BJ (cell line): ENCODE measurements around the gene RPSA. TPM values are rescaled to one million over a fixed set of nuclear protein-coding genes. Genes with fewer than 3 reads are reported as not detected.
"Not testable (repeated sequence)": the region's sequence is repeated elsewhere in the genome, so short reads cannot be mapped to it uniquely, and the experiment has no call there.

Experiments used
- CTCF ChIA-PET: fragments of 350-600 bp; formaldehyde crosslinking; extraction: SDS; loops from one replicate; lab custom pipeline; 2021; ENCODE audit warnings: antibody characterized with exemption, inconsistent platforms; lab: Yijun Ruan, JAX
- POLR2A ChIA-PET: fragments of 300-600 bp; sonication (Branson Sonifier 250); formaldehyde crosslinking; extraction: SDS; loops from one replicate; lab custom pipeline; 2021; ENCODE audit warnings: antibody characterized with exemption; lab: Charles Lee
- DNase-seq: peaks from one replicate; pipeline ENCODE4 v3.0.0-alpha.2; 2011; ENCODE audit warnings: low read depth
- H3K27me3 ChIP-seq: 2 replicates; pipeline ENCODE4 v1.6.0; 2011; ENCODE audit warnings: low read length; ENCODE audit not compliant: control insufficient read depth, insufficient read depth
- H3K36me3 ChIP-seq: 2 replicates; pipeline ENCODE4 v1.5.1; 2011; ENCODE audit warnings: low read length; ENCODE audit not compliant: control insufficient read depth, insufficient read depth
- H3K4me3 ChIP-seq: 2 replicates; pipeline ENCODE4 v1.5.1; 2011; ENCODE audit warnings: low read depth, mild to moderate bottlenecking, control low read depth, low read length
- polyA plus RNA-seq: library from polyadenylated mRNA; depleted of rRNA; stranded (reverse); fragments of >200 nt; gene quantifications from 2 replicates; pipeline ENCODE4 v1.2.3, GENCODE V29; 2011
- TF ChIP-seq, protein P1 (sequence below): IDR thresholded peaks from 2 replicates; pipeline ENCODE4 v1.5.1; 2011; ENCODE audit warnings: low read depth, mild to moderate bottlenecking, control low read depth, inconsistent platforms, low read length, moderate library complexity; ENCODE audit not compliant: insufficient read depth

The RPSA gene
- polyA plus RNA-seq, 1 experiment: 4,053 TPM

DNA sequence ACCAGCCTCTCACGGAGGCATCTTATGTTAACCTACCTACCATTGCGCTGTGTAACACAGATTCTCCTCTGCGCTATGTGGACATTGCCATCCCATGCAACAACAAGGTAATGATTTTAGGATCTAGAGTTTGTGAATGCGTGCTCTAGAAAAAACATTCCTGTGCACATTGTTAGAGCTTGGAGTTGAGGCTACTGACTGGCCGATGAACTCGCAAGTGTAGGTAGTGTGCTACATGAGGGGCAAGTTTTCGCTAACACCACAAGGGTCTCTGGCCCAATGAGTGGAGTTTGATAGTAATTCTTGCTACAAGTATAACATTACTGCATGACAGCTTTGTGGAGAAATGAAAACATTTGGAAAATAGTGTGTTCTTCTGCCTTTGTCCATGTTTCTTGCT, 4.4 kb downstream of the RPSA start:
- H3K36me3 ChIP-seq: peaks cover 23% of the 10 kb centered on the region

DNA sequence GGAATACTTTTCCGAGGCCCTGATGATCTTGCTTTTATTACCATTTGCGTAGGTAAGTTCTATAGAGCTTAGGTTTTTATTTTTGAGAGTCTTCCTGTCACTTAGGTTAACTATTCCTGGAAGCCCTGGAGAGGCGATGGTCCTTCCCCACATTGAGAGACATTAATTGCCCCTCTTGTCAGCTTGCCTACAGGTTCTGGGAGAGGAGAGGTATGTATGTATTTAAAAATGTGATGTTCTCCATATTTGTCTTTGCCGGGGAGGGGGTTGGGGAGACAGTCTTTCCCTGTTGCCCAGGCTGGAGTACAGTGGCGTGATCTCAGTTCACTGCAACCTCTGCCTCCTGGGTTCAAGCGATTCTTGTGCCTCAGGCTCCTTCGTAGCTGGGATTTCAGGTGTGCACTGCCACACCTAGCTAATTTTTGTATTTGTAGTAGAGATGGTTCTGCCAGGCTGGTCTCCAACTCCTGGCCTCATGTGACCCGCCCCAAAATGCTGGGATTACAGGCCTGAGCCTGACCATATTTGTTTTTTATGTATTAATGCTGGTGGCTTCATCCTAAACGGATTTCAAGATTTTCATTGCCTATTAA, 6.2 kb downstream of the RPSA start:
- ChIA-PET CTCF (interaction anchor here (3.7 kb wide), 1 partner anchor 86 kb away, joined by 17 read pairs; no protein-coding TSS in a partner anchor), POLR2A (no interaction called here)
- H3K4me3 ChIP-seq: no peak overlapping the region
- DNase-seq: no peak
- no peaks in the 10 kb centered on the region for H3K27me3 ChIP-seq
- peaks cover 23% of the 10 kb centered on the region for H3K36me3 ChIP-seq
- TF ChIP-seq, protein P1, sequence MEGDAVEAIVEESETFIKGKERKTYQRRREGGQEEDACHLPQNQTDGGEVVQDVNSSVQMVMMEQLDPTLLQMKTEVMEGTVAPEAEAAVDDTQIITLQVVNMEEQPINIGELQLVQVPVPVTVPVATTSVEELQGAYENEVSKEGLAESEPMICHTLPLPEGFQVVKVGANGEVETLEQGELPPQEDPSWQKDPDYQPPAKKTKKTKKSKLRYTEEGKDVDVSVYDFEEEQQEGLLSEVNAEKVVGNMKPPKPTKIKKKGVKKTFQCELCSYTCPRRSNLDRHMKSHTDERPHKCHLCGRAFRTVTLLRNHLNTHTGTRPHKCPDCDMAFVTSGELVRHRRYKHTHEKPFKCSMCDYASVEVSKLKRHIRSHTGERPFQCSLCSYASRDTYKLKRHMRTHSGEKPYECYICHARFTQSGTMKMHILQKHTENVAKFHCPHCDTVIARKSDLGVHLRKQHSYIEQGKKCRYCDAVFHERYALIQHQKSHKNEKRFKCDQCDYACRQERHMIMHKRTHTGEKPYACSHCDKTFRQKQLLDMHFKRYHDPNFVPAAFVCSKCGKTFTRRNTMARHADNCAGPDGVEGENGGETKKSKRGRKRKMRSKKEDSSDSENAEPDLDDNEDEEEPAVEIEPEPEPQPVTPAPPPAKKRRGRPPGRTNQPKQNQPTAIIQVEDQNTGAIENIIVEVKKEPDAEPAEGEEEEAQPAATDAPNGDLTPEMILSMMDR: no peak

More for the DNA sequence above, 4.4 kb downstream of the RPSA start:
- ChIA-PET CTCF (no interaction called here), POLR2A (no interaction called here)
- Histone ChIP-seq H3K4me3 (no peak overlapping the region), H3K27me3 (no peaks in the 10 kb centered on the region)
- TF ChIP-seq, protein P1: no peak
- no peak for DNase-seq

GRCh38 chr3:39413691-39414420, 7.3 kb downstream of the RPSA start:
- Histone ChIP-seq H3K36me3 (peaks cover 21% of the 10 kb centered on the region), H3K4me3 (no peak overlapping the region), H3K27me3 (no peaks in the 10 kb centered on the region)
- CTCF ChIA-PET: interaction anchor here (0.9 to 4.3 kb wide), 4 partner anchors 13 to 85 kb away, joined by 3 to 20 read pairs (median 10); no protein-coding TSS in a partner anchor
- TF ChIP-seq, protein P1: no peak
- POLR2A ChIA-PET: no interaction called here
- no peak for DNase-seq

DNA sequence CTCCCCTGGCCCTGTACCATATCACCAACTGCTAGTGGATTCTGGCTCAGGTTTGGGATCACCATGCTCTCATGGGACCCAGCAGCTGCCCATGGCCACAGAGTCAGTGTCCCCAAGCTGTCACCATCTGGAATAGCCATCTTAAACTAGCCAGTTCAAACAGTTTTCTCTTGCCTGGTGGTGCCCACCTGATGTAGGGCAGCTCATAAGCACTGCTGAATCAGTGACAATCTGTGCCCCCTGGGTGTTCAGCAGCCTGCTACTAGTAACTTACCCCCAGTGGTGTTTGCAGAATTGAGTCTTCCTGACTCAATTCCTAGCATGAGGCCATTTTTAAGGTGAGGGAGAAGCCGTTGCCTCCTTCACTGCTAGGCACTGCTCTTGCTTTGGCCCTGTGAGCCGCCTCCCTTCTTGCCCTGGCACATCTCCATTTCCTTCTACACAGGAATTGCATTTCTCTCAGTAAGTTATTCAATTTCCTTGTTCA, 7.9 kb downstream of the RPSA start:
- Histone ChIP-seq H3K27me3 (no peaks in the 10 kb centered on the region), H3K4me3 (no peak overlapping the region), H3K36me3 (peaks cover 21% of the 10 kb centered on the region)
- CTCF ChIA-PET: interaction anchor here (0.9 to 4.3 kb wide), 4 partner anchors 13 to 85 kb away, joined by 3 to 20 read pairs (median 10); no protein-coding TSS in a partner anchor
- TF ChIP-seq, protein P1: no peak
- POLR2A ChIA-PET: no interaction called here
- DNase-seq: no peak

GRCh38 chr3:39415302-39415701, 8.8 kb downstream of the RPSA start:
- CTCF ChIA-PET: interaction anchor here (0.5 to 4.3 kb wide), 3 partner anchors 33 to 919 kb away, joined by 6 to 20 read pairs (median 17); no protein-coding TSS in a partner anchor
- H3K4me3 ChIP-seq, DNase-seq, H3K27me3 ChIP-seq, POLR2A ChIA-PET: not testable (repeated sequence)
- H3K36me3 ChIP-seq: peaks cover 17% of the 10 kb centered on the region
